Neural cell (in vitro differentiated cells): ENCODE data around the gene DNM1.

Experiments used
- POLR2AphosphoS5 ChIP-seq: IDR thresholded peaks from 2 replicates; pipeline ENCODE4 v1.6.1; 2012
- TF ChIP-seq, protein P1 (sequence below): fragments of 450-650 bp; IDR thresholded peaks from 2 replicates; pipeline ENCODE4 v1.5.1; 2014; ENCODE audit warnings: antibody characterized with exemption, mild to moderate bottlenecking, moderate library complexity; ENCODE audit not compliant: poor library complexity, severe bottlenecking
- TF ChIP-seq, protein P2 (sequence below): IDR thresholded peaks from 2 replicates; pipeline ENCODE4 v1.6.1; 2012; ENCODE audit warnings: borderline replicate concordance

DNA sequence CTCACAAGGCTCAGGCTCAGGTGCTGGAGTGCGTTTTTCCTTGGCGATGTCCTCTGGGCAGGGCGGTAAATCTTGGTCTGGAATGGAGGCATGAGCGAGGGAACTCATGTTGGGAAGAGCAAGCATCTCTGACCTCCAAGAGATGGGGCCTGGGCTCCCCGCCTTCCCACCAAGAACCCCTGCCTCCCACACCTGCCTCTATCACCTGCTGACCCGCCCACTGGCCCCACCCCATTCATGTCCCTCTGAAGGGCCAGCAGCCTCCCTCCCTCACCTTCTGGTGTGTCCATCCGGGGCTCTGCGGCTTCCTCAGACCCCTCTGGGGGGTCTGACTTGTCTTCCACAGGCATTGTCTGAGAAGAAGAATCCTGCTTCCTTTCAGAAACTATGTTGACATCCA is 22.7 kb upstream of the DNM1 start:
- no peak for TF ChIP-seq POLR2AphosphoS5
- TF ChIP-seq, protein P1, sequence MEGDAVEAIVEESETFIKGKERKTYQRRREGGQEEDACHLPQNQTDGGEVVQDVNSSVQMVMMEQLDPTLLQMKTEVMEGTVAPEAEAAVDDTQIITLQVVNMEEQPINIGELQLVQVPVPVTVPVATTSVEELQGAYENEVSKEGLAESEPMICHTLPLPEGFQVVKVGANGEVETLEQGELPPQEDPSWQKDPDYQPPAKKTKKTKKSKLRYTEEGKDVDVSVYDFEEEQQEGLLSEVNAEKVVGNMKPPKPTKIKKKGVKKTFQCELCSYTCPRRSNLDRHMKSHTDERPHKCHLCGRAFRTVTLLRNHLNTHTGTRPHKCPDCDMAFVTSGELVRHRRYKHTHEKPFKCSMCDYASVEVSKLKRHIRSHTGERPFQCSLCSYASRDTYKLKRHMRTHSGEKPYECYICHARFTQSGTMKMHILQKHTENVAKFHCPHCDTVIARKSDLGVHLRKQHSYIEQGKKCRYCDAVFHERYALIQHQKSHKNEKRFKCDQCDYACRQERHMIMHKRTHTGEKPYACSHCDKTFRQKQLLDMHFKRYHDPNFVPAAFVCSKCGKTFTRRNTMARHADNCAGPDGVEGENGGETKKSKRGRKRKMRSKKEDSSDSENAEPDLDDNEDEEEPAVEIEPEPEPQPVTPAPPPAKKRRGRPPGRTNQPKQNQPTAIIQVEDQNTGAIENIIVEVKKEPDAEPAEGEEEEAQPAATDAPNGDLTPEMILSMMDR: no peak
- TF ChIP-seq, protein P2, sequence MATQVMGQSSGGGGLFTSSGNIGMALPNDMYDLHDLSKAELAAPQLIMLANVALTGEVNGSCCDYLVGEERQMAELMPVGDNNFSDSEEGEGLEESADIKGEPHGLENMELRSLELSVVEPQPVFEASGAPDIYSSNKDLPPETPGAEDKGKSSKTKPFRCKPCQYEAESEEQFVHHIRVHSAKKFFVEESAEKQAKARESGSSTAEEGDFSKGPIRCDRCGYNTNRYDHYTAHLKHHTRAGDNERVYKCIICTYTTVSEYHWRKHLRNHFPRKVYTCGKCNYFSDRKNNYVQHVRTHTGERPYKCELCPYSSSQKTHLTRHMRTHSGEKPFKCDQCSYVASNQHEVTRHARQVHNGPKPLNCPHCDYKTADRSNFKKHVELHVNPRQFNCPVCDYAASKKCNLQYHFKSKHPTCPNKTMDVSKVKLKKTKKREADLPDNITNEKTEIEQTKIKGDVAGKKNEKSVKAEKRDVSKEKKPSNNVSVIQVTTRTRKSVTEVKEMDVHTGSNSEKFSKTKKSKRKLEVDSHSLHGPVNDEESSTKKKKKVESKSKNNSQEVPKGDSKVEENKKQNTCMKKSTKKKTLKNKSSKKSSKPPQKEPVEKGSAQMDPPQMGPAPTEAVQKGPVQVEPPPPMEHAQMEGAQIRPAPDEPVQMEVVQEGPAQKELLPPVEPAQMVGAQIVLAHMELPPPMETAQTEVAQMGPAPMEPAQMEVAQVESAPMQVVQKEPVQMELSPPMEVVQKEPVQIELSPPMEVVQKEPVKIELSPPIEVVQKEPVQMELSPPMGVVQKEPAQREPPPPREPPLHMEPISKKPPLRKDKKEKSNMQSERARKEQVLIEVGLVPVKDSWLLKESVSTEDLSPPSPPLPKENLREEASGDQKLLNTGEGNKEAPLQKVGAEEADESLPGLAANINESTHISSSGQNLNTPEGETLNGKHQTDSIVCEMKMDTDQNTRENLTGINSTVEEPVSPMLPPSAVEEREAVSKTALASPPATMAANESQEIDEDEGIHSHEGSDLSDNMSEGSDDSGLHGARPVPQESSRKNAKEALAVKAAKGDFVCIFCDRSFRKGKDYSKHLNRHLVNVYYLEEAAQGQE: no peak
